GM18858 (cell line): ENCODE data around the gene SH3BP4.

Source experiments
- ATAC-seq: cut with Tn5 transposase; IDR thresholded peaks from one replicate; pipeline ENCODE4 v1.9.1; 2021; ENCODE audit not compliant: unreplicated experiment

The SH3BP4 gene

GRCh38 chr2:235085476-235085875 lies 133.7 kb downstream of the SH3BP4 start:
- no peak for ATAC-seq

- no peak for ATAC-seq
Observed at GRCh38 chr2:235086481-235087184, 134.8 kb downstream of the SH3BP4 start.

- ATAC-seq, result no peak
Observed at GRCh38 chr2:235087832-235088495, 136.1 kb downstream of the SH3BP4 start.

GRCh38 chr2:235088496-235088921 lies 136.7 kb downstream of the SH3BP4 start:
- no peak for ATAC-seq

DNA sequence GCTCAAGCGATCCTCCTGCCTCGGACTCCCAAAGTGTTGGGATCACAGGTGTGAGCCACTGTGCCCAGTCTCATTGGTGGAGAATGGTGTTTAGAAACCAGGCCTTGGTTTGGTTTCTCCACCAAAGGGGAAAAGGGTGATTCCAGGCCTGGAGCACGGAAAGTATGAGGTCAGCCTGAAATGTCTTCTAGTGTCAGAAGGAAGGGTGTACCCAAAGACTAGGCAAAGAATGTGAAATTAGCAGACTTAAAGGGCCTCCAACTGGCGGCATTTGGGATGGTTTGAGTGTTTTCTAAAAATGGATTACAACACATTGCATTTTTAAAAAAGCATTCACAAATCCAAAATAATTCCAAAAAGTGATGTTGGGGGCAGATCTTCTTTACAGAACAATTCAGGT lies 139.6 kb downstream of the SH3BP4 start:
- no peak for ATAC-seq

DNA sequence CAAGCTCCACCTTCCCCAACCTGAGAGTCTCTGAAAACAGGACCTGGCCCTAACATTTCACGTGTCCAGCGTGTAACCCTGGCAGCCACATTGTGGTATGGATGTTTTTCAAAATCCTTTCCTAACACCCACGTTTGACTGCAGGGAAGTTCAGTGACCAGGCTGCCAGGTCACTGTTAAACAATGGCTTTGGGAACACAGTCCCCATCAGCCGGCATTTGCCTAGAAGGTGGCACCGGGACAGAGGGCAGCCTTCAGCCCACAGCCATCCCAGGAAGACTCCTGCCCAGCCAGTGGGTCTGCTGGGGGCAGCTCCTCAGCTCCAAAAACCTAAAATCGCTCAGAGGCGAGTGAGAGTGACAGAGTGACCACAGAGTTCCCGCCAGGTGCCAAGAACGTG lies 140.2 kb downstream of the SH3BP4 start:
- no peak for ATAC-seq

DNA sequence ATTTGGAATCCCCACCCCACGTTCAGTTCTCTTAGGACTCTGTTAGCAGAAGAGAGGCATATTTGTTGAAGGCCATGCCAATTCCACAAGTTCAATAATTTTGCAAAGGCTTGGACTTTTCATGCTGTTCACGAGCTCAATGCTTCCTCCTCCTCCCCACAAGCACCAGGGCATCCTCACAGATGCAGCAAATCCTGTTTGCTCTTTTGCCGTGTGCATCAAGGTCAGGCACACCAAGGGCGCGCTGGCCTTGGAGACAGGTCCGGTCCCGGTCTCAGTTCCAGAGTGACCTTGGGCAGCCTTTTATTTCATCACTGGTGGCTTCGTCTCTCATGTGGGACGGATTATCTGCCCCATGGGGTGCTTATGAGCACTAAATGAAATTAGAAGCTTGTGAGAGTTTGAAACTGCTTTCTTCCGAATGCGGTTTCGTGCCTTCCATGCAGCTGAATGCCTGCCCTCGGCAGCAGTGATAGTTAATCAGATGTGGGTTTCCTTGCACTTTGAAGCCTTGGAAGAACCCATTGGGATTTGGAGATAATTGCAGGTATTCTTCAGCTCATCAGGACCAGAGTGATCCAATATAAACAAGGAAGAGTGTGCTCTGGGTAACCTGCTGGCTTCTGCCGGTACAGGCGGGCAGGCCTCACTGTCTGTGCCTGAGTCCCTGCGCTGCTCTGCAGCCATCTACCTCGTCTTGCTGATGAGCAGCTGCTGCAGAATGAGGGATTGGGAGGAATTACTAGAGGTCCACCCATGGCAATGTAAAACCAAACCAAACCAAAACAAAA lies 140.8 kb downstream of the SH3BP4 start:
- ATAC-seq, result no peak

DNA sequence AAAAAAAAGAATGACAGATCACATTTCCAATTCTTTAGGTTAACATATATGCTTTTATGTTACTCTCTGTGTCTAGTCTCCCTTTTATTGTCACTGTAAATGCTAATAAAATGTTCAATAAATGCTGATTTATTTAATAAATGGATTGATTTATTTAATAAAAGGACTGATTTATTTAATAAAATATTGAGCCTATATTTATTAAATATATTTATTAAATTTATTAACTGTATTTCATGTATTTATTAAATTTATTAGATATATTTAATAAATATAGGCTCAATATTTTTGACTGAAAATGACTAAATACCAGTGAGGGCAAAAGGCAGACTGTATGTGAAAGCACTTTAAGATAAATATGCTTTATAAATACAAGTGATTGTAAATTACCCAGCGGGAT lies 142.6 kb downstream of the SH3BP4 start:
- ATAC-seq, result no peak

- no peak for ATAC-seq
Observed at GRCh38 chr2:235095569-235095968, 143.8 kb downstream of the SH3BP4 start.

- no peak for ATAC-seq
Observed at GRCh38 chr2:235096447-235096846, 144.6 kb downstream of the SH3BP4 start.

- ATAC-seq, result no peak
Observed at GRCh38 chr2:235097196-235097595, 145.4 kb downstream of the SH3BP4 start.

- ATAC-seq, result no peak
Observed at GRCh38 chr2:235098269-235098668, 146.5 kb downstream of the SH3BP4 start.

DNA sequence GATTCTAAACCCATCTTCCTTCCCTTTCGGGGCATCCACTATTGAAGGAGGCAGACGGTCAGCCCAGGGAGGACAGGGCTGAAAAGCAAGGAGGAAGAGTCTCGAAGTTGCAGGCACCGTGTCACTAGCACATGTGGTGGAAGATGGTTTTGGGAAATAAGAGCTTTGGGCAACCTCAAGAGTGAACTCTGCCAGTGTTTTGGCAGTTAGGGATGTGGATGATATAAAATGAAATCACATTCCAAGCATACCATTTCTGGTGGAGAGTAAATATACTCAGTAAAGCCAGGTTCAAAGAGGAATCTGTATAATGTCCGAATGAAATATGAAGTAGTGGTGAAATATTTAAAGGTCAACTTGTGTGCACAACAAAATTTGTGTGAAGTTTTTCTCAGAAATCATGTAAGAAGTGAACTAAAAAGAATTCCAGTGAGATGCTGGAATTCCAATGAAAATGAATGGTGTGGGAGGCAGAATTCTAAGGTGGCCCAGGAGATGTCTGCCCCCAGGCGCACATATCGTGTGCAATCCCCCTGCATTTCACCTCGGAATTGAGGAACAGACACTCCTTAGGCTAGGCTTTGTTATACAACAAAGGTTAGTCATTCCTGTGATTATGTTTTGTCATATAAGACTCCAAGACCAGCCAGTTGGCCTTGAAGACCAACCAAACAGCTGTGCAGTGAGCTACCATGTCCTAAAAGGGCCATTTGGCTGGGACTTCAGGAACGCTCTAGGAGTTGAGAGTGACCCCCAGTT lies 147.1 kb downstream of the SH3BP4 start:
- ATAC-seq, result no peak

GRCh38 chr2:235102896-235103295 lies 151.1 kb downstream of the SH3BP4 start:
- ATAC-seq, result no peak
